NCI-H446 (cell line): ENCODE data around the gene NFATC2IP.

Experiments
- DNase-seq, 2 experiments: peaks; one replicate each; lab custom pipeline; 2025; lab: John Stamatoyannopoulos, UW

NFATC2IP gene

GRCh38 chr16:28950648-28951409 is at the start of gene NFATC2IP:
Gene NFATC2IP, plus strand, starts transcription at chr16:28950937. Its CDS starts 75 bp downstream, at chr16:28951012.
- peak; percentile 97 to 99 for DNase-seq

GRCh38 chr16:28901862-28902261 is 48.9 kb upstream of the NFATC2IP start:
- no peak for DNase-seq

- no peak for DNase-seq
Observed at GRCh38 chr16:28902909-28903308, 47.8 kb upstream of the NFATC2IP start.

GRCh38 chr16:28903344-28904042 is 47.2 kb upstream of the NFATC2IP start:
- DNase-seq: no peak

- no peak for DNase-seq
Observed at GRCh38 chr16:28904363-28904762, 46.4 kb upstream of the NFATC2IP start.

- DNase-seq: no peak
Observed at GRCh38 chr16:28904828-28905227, 45.9 kb upstream of the NFATC2IP start.

- DNase-seq: no peak
Observed at GRCh38 chr16:28905229-28905754, 45.4 kb upstream of the NFATC2IP start.

- no peak for DNase-seq
Observed at GRCh38 chr16:28905800-28906372, 44.9 kb upstream of the NFATC2IP start.

- DNase-seq: no peak
Observed at GRCh38 chr16:28910086-28911031, 40.4 kb upstream of the NFATC2IP start.

GRCh38 chr16:28912558-28912957 is 38.2 kb upstream of the NFATC2IP start:
- no peak for DNase-seq

- DNase-seq: no peak
Observed at GRCh38 chr16:28913946-28914724, 36.6 kb upstream of the NFATC2IP start.

GRCh38 chr16:28915181-28915580 is 35.6 kb upstream of the NFATC2IP start:
- no peak for DNase-seq

- no peak for DNase-seq
Observed at GRCh38 chr16:28917095-28917494, 33.6 kb upstream of the NFATC2IP start.

GRCh38 chr16:28918698-28919097 is 32.0 kb upstream of the NFATC2IP start:
- no peak for DNase-seq

GRCh38 chr16:28923231-28923587 is 27.5 kb upstream of the NFATC2IP start:
- DNase-seq: no peak

- no peak for DNase-seq
Observed at GRCh38 chr16:28923652-28924398, 26.9 kb upstream of the NFATC2IP start.

GRCh38 chr16:28924399-28924761 is 26.4 kb upstream of the NFATC2IP start:
- no peak for DNase-seq

GRCh38 chr16:28924762-28925385 is 25.9 kb upstream of the NFATC2IP start, which contains the start of gene RABEP2:
Gene RABEP2, minus strand, starts transcription at chr16:28925238. Its CDS starts 75 bp downstream, at chr16:28925163.
- DNase-seq: peak; percentile 81 to 94

GRCh38 chr16:28925386-28926228 is 25.1 kb upstream of the NFATC2IP start:
- peak in 1 of 2 experiments; percentile 74 for DNase-seq
